Measurements from ENCODE around the gene ERCC2.

DNA sequence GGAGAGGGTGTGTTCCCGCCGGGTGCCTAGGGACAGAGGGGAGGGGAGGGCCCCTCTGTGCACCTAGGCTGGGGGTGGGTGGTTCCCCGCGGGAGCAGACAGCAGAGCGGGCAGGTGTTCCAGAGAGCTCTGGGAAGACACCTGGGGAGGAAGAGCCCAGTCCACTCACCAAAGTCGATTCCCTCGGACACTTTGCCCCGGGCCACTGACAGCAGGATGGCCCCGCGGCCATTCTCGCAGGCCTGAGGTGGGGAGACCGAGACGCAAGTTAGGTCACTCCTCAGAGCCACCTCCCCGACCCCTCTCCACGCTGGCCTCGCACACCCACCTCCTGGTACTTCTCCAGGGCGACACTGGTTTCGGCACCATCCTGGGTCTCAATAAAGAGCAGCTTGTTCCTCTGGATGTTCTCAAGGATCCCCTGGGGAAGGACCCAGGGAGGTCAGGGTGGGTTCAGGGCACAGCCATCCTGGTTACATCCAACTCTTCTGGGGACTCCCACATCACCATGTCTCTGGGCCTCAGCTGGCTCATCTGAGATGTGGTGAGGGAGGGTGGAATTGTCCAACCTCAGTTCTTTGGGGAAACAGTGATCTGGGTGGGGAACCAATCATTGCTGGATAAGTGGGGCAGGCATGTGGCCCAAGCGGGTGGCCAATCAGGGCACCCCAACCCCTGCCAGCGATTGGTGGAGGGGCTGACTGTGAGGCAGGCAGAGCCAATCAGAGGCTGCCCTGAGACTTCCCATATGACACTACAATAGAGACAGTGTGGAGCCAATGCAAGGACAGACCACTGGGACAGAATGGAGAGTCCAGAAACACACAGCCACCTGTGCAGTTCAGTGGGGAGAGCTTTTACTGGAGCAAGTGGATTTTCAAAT lies 17.2 kb downstream of the ERCC2 start:
- TF ChIP-seq, protein P1, sequence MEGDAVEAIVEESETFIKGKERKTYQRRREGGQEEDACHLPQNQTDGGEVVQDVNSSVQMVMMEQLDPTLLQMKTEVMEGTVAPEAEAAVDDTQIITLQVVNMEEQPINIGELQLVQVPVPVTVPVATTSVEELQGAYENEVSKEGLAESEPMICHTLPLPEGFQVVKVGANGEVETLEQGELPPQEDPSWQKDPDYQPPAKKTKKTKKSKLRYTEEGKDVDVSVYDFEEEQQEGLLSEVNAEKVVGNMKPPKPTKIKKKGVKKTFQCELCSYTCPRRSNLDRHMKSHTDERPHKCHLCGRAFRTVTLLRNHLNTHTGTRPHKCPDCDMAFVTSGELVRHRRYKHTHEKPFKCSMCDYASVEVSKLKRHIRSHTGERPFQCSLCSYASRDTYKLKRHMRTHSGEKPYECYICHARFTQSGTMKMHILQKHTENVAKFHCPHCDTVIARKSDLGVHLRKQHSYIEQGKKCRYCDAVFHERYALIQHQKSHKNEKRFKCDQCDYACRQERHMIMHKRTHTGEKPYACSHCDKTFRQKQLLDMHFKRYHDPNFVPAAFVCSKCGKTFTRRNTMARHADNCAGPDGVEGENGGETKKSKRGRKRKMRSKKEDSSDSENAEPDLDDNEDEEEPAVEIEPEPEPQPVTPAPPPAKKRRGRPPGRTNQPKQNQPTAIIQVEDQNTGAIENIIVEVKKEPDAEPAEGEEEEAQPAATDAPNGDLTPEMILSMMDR (IDR thresholded peaks at IDR 0.05): no peak
- no peak for TF ChIP-seq POLR2A (IDR thresholded peaks at IDR 0.05)

Data from thyroid gland (tissue), 4 donors.